ENCODE measurements around the gene CYGB. TPM values are rescaled to one million over a fixed set of nuclear protein-coding genes. Genes with fewer than 3 reads are reported as not detected.

Gene CYGB
- total and polyA plus RNA-seq, 10 of the 15 experiments (the other 5 are each of a cell fraction or from before 2014, with no cell fraction given): 0.34 TPM; not detected in 9

DNA sequence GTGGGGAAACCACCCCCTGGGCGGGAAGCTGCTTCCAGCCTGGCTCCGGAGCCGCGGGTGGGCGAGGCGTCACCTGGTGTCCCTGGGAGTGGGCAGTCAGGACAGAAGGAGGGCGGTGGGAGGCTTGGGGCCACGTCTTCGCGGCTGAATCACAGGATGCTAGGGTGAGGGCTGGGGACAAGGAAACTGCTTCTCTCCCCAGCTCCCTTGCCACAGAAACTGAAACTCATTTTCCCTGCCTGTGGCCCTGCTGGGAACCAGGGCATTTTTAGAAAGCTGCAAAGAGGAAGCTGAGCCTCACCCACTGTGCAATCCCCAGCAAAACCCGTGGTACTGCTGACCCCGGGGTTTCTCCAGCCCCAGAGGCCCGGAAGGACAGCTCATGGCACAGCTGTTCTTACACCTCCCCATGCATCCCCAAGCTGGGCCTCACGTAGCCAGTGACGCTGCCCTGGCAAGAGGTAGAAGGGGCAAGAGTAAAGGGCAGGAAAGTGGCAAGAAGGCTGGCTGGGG, 44.5 kb downstream of the CYGB start (continued):
- TF ChIP-seq, protein P1, sequence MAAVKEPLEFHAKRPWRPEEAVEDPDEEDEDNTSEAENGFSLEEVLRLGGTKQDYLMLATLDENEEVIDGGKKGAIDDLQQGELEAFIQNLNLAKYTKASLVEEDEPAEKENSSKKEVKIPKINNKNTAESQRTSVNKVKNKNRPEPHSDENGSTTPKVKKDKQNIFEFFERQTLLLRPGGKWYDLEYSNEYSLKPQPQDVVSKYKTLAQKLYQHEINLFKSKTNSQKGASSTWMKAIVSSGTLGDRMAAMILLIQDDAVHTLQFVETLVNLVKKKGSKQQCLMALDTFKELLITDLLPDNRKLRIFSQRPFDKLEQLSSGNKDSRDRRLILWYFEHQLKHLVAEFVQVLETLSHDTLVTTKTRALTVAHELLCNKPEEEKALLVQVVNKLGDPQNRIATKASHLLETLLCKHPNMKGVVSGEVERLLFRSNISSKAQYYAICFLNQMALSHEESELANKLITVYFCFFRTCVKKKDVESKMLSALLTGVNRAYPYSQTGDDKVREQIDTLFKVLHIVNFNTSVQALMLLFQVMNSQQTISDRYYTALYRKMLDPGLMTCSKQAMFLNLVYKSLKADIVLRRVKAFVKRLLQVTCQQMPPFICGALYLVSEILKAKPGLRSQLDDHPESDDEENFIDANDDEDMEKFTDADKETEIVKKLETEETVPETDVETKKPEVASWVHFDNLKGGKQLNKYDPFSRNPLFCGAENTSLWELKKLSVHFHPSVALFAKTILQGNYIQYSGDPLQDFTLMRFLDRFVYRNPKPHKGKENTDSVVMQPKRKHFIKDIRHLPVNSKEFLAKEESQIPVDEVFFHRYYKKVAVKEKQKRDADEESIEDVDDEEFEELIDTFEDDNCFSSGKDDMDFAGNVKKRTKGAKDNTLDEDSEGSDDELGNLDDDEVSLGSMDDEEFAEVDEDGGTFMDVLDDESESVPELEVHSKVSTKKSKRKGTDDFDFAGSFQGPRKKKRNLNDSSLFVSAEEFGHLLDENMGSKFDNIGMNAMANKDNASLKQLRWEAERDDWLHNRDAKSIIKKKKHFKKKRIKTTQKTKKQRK (IDR thresholded peaks at IDR 0.05; ENCODE audit: low read depth, low read length): no peak
- TF ChIP-seq EED (IDR thresholded peaks at IDR 0.05; ENCODE audit: low read depth) (peak; percentile 94), YY1 (IDR thresholded peaks at IDR 0.05; ENCODE audit: low read depth, low read length) (0 out of 2 replicates have a peak, but pooled peaks have one; percentile 21), PAX5 (IDR thresholded peaks at IDR 0.05; ENCODE audit: borderline replicate concordance, low read depth, low read length) (0 out of 2 replicates have a peak, but pooled peaks have one; percentile 35), BHLHE40 (IDR thresholded peaks at IDR 0.05; ENCODE audit: borderline replicate concordance in 1 of 2, low read depth in 2 of 2, low read length in 1 of 2) (peak in 1 of 2 experiments; percentile 23; a peak in 1 of 4 replicates), LARP7 (IDR thresholded peaks at IDR 0.05) (0 out of 2 replicates have a peak, but pooled peaks have one; percentile 24), BACH1 (IDR thresholded peaks at IDR 0.05; ENCODE audit: borderline replicate concordance) (peak; percentile 58; the same call in 1 of the 2 replicates), SMAD5 (IDR thresholded peaks at IDR 0.05; ENCODE audit: low read depth) (no peak)
- TF ChIP-seq, protein P2, sequence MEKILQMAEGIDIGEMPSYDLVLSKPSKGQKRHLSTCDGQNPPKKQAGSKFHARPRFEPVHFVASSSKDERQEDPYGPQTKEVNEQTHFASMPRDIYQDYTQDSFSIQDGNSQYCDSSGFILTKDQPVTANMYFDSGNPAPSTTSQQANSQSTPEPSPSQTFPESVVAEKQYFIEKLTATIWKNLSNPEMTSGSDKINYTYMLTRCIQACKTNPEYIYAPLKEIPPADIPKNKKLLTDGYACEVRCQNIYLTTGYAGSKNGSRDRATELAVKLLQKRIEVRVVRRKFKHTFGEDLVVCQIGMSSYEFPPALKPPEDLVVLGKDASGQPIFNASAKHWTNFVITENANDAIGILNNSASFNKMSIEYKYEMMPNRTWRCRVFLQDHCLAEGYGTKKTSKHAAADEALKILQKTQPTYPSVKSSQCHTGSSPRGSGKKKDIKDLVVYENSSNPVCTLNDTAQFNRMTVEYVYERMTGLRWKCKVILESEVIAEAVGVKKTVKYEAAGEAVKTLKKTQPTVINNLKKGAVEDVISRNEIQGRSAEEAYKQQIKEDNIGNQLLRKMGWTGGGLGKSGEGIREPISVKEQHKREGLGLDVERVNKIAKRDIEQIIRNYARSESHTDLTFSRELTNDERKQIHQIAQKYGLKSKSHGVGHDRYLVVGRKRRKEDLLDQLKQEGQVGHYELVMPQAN (conservative IDR thresholded peaks at IDR 0.05): peak; percentile 48; the same call in 1 of the 2 replicates
- TF ChIP-seq, protein P3, sequence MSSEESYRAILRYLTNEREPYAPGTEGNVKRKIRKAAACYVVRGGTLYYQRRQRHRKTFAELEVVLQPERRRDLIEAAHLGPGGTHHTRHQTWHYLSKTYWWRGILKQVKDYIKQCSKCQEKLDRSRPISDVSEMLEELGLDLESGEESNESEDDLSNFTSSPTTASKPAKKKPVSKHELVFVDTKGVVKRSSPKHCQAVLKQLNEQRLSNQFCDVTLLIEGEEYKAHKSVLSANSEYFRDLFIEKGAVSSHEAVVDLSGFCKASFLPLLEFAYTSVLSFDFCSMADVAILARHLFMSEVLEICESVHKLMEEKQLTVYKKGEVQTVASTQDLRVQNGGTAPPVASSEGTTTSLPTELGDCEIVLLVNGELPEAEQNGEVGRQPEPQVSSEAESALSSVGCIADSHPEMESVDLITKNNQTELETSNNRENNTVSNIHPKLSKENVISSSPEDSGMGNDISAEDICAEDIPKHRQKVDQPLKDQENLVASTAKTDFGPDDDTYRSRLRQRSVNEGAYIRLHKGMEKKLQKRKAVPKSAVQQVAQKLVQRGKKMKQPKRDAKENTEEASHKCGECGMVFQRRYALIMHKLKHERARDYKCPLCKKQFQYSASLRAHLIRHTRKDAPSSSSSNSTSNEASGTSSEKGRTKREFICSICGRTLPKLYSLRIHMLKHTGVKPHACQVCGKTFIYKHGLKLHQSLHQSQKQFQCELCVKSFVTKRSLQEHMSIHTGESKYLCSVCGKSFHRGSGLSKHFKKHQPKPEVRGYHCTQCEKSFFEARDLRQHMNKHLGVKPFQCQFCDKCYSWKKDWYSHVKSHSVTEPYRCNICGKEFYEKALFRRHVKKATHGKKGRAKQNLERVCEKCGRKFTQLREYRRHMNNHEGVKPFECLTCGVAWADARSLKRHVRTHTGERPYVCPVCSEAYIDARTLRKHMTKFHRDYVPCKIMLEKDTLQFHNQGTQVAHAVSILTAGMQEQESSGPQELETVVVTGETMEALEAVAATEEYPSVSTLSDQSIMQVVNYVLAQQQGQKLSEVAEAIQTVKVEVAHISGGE (CRISPR knock-in tag; IDR thresholded peaks at IDR 0.05): no peak
- TF ChIP-seq, protein P4, sequence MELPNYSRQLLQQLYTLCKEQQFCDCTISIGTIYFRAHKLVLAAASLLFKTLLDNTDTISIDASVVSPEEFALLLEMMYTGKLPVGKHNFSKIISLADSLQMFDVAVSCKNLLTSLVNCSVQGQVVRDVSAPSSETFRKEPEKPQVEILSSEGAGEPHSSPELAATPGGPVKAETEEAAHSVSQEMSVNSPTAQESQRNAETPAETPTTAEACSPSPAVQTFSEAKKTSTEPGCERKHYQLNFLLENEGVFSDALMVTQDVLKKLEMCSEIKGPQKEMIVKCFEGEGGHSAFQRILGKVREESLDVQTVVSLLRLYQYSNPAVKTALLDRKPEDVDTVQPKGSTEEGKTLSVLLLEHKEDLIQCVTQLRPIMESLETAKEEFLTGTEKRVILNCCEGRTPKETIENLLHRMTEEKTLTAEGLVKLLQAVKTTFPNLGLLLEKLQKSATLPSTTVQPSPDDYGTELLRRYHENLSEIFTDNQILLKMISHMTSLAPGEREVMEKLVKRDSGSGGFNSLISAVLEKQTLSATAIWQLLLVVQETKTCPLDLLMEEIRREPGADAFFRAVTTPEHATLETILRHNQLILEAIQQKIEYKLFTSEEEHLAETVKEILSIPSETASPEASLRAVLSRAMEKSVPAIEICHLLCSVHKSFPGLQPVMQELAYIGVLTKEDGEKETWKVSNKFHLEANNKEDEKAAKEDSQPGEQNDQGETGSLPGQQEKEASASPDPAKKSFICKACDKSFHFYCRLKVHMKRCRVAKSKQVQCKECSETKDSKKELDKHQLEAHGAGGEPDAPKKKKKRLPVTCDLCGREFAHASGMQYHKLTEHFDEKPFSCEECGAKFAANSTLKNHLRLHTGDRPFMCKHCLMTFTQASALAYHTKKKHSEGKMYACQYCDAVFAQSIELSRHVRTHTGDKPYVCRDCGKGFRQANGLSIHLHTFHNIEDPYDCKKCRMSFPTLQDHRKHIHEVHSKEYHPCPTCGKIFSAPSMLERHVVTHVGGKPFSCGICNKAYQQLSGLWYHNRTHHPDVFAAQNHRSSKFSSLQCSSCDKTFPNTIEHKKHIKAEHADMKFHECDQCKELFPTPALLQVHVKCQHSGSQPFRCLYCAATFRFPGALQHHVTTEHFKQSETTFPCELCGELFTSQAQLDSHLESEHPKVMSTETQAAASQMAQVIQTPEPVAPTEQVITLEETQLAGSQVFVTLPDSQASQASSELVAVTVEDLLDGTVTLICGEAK (IDR thresholded peaks at IDR 0.05; ENCODE audit: borderline replicate concordance): peak; percentile 37; the same call in 1 of the 2 replicates
- TF ChIP-seq, protein P5, sequence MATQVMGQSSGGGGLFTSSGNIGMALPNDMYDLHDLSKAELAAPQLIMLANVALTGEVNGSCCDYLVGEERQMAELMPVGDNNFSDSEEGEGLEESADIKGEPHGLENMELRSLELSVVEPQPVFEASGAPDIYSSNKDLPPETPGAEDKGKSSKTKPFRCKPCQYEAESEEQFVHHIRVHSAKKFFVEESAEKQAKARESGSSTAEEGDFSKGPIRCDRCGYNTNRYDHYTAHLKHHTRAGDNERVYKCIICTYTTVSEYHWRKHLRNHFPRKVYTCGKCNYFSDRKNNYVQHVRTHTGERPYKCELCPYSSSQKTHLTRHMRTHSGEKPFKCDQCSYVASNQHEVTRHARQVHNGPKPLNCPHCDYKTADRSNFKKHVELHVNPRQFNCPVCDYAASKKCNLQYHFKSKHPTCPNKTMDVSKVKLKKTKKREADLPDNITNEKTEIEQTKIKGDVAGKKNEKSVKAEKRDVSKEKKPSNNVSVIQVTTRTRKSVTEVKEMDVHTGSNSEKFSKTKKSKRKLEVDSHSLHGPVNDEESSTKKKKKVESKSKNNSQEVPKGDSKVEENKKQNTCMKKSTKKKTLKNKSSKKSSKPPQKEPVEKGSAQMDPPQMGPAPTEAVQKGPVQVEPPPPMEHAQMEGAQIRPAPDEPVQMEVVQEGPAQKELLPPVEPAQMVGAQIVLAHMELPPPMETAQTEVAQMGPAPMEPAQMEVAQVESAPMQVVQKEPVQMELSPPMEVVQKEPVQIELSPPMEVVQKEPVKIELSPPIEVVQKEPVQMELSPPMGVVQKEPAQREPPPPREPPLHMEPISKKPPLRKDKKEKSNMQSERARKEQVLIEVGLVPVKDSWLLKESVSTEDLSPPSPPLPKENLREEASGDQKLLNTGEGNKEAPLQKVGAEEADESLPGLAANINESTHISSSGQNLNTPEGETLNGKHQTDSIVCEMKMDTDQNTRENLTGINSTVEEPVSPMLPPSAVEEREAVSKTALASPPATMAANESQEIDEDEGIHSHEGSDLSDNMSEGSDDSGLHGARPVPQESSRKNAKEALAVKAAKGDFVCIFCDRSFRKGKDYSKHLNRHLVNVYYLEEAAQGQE (IDR thresholded peaks at IDR 0.05; ENCODE audit: low read depth, low read length): no peak
